ENCODE data around the gene TTLL5. TPM values are rescaled to one million over a fixed set of nuclear protein-coding genes. Genes with fewer than 3 reads are reported as not detected.

Gene TTLL5
- polyA plus RNA-seq, 1 of the 3 experiments (the other 2 are of a cell fraction), result 9.6 TPM

GRCh38 chr14:75985618-75986438, 324.8 kb downstream of the TTLL5 start, which contains the start of gene IFT43 (continued):
- TF ChIP-seq ZBTB33 (IDR thresholded peaks at IDR 0.05; ENCODE audit: borderline replicate concordance, low read depth) (no peak), TEAD4 (IDR thresholded peaks at IDR 0.05; ENCODE audit: borderline replicate concordance, insufficient read depth) (no peak), YY1 (IDR thresholded peaks at IDR 0.05; ENCODE audit: low read depth) (peak; percentile 60; the same call in 1 of the 2 replicates), SMC3 (IDR thresholded peaks at IDR 0.05; ENCODE audit: low read depth, low read length) (no peak), MAX (IDR thresholded peaks at IDR 0.05; ENCODE audit: low read depth) (peak; percentile 79)

GRCh38 chr14:75986439-75986765, 325.4 kb downstream of the TTLL5 start:
- CTCF ChIA-PET, result interaction anchor here (0.9 to 19.6 kb wide), 2 partner anchors 80 to 276 kb away, joined by 3 to 550 read pairs; no protein-coding TSS in a partner anchor
- Histone ChIP-seq H3K9ac (peak overlapping the region; percentile 91), H3F3A (replicated peaks; ENCODE audit: insufficient read depth) (peaks cover 5% of the 10 kb centered on the region), H3K4me3 (ENCODE audit: low read depth in 2 of 2, low read length in 1 of 2) (peak overlapping the region; percentile 93 to 100), H3K9me3 (no peaks in the 10 kb centered on the region), H3K27ac (ENCODE audit: low read depth in 2 of 2, low read length in 1 of 2) (peak overlapping the region in 1 of 2 experiments; percentile 75; a peak in 1 of 4 replicates), H3K4me2 (peak overlapping the region; percentile 99), H3K36me3 (replicated peaks in 1 of 2; ENCODE audit: control insufficient read depth in 1 of 2, insufficient read depth in 2 of 2, low read length in 1 of 2) (peaks cover 13 to 20% of the 10 kb centered on the region in 2 experiments), H3K79me2 (ENCODE audit: insufficient read depth) (peaks cover 18% of the 10 kb centered on the region), H3K27me3 (ENCODE audit: insufficient read depth) (no peaks in the 10 kb centered on the region), H3K9me2 (no peaks in the 10 kb centered on the region), H2AFZ (ENCODE audit: low read depth) (peak overlapping the region; percentile 80; the same call in 1 of the 2 replicates), H3K4me1 (ENCODE audit: control insufficient read depth in 1 of 2, insufficient read depth in 2 of 2, low read depth in 1 of 2, low read length in 1 of 2) (peaks cover 8 to 30% of the 10 kb centered on the region in 2 experiments; a peak in 3 of 4 replicates), H4K20me1 (ENCODE audit: insufficient read depth) (no peaks in the 10 kb centered on the region)
- POLR2A ChIA-PET, result interaction anchor here (0.6 kb wide), 1 partner anchor 320 kb away, joined by 3 read pairs; no protein-coding TSS in a partner anchor
- TF ChIP-seq EP300 (IDR thresholded peaks at IDR 0.05; ENCODE audit: borderline replicate concordance in 1 of 2, low read depth in 1 of 2, low read length in 1 of 2) (no peak), SMC3 (IDR thresholded peaks at IDR 0.05; ENCODE audit: low read depth, low read length) (no peak), RXRA (IDR thresholded peaks at IDR 0.05; ENCODE audit: borderline replicate concordance, low read depth) (no peak)
- 52% methylated on average over 6 of the region's 6 CpGs for WGBS (ENCODE audit: low lambda C conversion rate)
- DNase-seq, result no peak

- H3F3A ChIP-seq (replicated peaks; ENCODE audit: insufficient read depth), result no peaks in the 10 kb centered on the region
- H4K20me1 ChIP-seq (ENCODE audit: insufficient read depth), result no peaks in the 10 kb centered on the region
- H3K27ac ChIP-seq (ENCODE audit: low read depth in 2 of 2, low read length in 1 of 2), result no peak overlapping the region
- H3K4me1 ChIP-seq (ENCODE audit: control insufficient read depth in 1 of 2, insufficient read depth in 2 of 2, low read depth in 1 of 2, low read length in 1 of 2), result peaks cover 4 to 26% of the 10 kb centered on the region in 2 experiments; a peak in 3 of 4 replicates
- no peaks in the 10 kb centered on the region for H3K27me3 ChIP-seq (ENCODE audit: insufficient read depth)
- H3K4me2 ChIP-seq, result peak overlapping the region; percentile 99; the same call in 1 of the 2 replicates
- H3K36me3 ChIP-seq (replicated peaks in 1 of 2; ENCODE audit: control insufficient read depth in 1 of 2, insufficient read depth in 2 of 2, low read length in 1 of 2), result peaks cover 18 to 28% of the 10 kb centered on the region in 2 experiments
- POLR2A ChIA-PET, result no interaction called here
- 93% methylated on average over 3 of the region's 3 CpGs for WGBS (ENCODE audit: low lambda C conversion rate)
- CTCF ChIA-PET, result interaction anchor here (0.9 to 19.6 kb wide), 4 partner anchors 63 to 278 kb away, joined by 3 to 550 read pairs (median 5); no protein-coding TSS in a partner anchor
- peaks cover 18% of the 10 kb centered on the region for H3K79me2 ChIP-seq (ENCODE audit: insufficient read depth)
- no peak for DNase-seq
- H3K9ac ChIP-seq, result no peak overlapping the region
- H3K9me2 ChIP-seq, result no peaks in the 10 kb centered on the region
- H3K4me3 ChIP-seq (ENCODE audit: low read depth in 2 of 2, low read length in 1 of 2), result no peak overlapping the region
- no peak overlapping the region for H2AFZ ChIP-seq (ENCODE audit: low read depth)
- no peaks in the 10 kb centered on the region for H3K9me3 ChIP-seq
- TF ChIP-seq SMC3 (IDR thresholded peaks at IDR 0.05; ENCODE audit: low read depth, low read length) (no peak), PBX3 (IDR thresholded peaks at IDR 0.05) (no peak), FOXM1 (IDR thresholded peaks at IDR 0.05; ENCODE audit: low read depth) (no peak), POLR2AphosphoS5 (IDR thresholded peaks at IDR 0.05; ENCODE audit: low read depth, low read length) (no peak), GABPA (IDR thresholded peaks at IDR 0.05; ENCODE audit: low read depth) (no peak), ELF1 (IDR thresholded peaks at IDR 0.05) (no peak), ZBTB33 (IDR thresholded peaks at IDR 0.05; ENCODE audit: borderline replicate concordance, low read depth) (no peak), TCF12 (IDR thresholded peaks at IDR 0.05) (no peak), TAF1 (IDR thresholded peaks at IDR 0.05; ENCODE audit: borderline replicate concordance, low read depth, low read length) (no peak), RAD21 (IDR thresholded peaks at IDR 0.05; ENCODE audit: low read length) (no peak), MEF2A (IDR thresholded peaks at IDR 0.05; ENCODE audit: borderline replicate concordance, low read depth) (no peak), GATA2 (CRISPR knock-in tag; IDR thresholded peaks at IDR 0.05) (no peak)
Measured at GRCh38 chr14:75987201-75987970, 326.3 kb downstream of the TTLL5 start.

All from SK-N-SH (cell line).